Endothelial cell of umbilical vein (primary cell): ENCODE results near the gene KCNF1. TPM values are rescaled to one million over a fixed set of nuclear protein-coding genes. Genes with fewer than 3 reads are reported as not detected.

Experiments
- BruUV-seq: library from RNA; stranded (reverse); fragments of 400-500 nt; replicated peaks from 2 replicates; lab custom pipeline; 2021; lab: Mats Ljungman, UMichigan
- CTCF ChIA-PET: fragments of 300-600, 350-600 bp; sonication (Branson Sonifier 250); formaldehyde crosslinking; loops from one replicate; lab custom pipeline; 2021; ENCODE audit warnings: antibody characterized with exemption, inconsistent platforms; lab: Charles Lee
- POLR2A ChIA-PET: fragments of 300-600, 350-600 bp; sonication (Branson Sonifier 250); formaldehyde crosslinking; loops from one replicate; lab custom pipeline; 2021; ENCODE audit warnings: antibody characterized with exemption, inconsistent platforms; lab: Charles Lee
- DNase-seq: peaks from one replicate; pipeline ENCODE4 v3.0.0-alpha.2; 2011; ENCODE audit warnings: low read depth, low spot score
- FAIRE-seq: peaks from 2 replicates; lab custom pipeline; 2011; peaks lifted over from hg19 to GRCh38; lab: Jason Lieb, UNC
- H2AFZ ChIP-seq: 2 replicates; pipeline ENCODE4 v1.6.0; 2012; ENCODE audit warnings: low read depth, low read length, control low read depth, inconsistent platforms
- H3K27ac ChIP-seq: 2 replicates; pipeline ENCODE4 v1.5.1; 2011; ENCODE audit warnings: low read depth, mild to moderate bottlenecking, control low read depth, low read length, moderate library complexity; ENCODE audit not compliant: insufficient read depth
- H3K27me3 ChIP-seq, 2 experiments: 2 replicates each; pipeline versions ENCODE4 v1.6.0 to v1.6.1; 2011; ENCODE audit warnings: low read length in 2 of 2, mixed read lengths in 1 of 2; ENCODE audit not compliant: control insufficient read depth in 2 of 2, insufficient read depth in 2 of 2
- H3K36me3 ChIP-seq, 2 experiments: 2 replicates in 1 of 2; 3 replicates in 1 of 2; pipeline ENCODE4 v1.5.1; 2011; ENCODE audit warnings: low read length in 2 of 2, mild to moderate bottlenecking in 1 of 2, moderate library complexity in 1 of 2; ENCODE audit not compliant: control insufficient read depth in 2 of 2, insufficient read depth in 2 of 2; ENCODE audit errors: extremely low read depth in 1 of 2
- H3K4me1 ChIP-seq: 3 replicates; pipeline ENCODE4 v1.5.1; 2011; ENCODE audit warnings: mild to moderate bottlenecking, low read length; ENCODE audit not compliant: control insufficient read depth, insufficient read depth; ENCODE audit errors: extremely low read depth
- H3K4me2 ChIP-seq: 2 replicates; pipeline ENCODE4 v1.6.1; 2011; ENCODE audit warnings: low read length, control low read depth, mixed read lengths; ENCODE audit not compliant: insufficient read depth
- H3K4me3 ChIP-seq, 3 experiments: fragments of 200-600 bp in 1 of 3; sonication (generic), shearing (Covaris generic) in 1 of 3; replicated peaks in 1 of 3; 2 replicates each; pipeline ENCODE4 v1.5.1; 2011 to 2016; ENCODE audit warnings: control low read depth in 3 of 3, low read length in 3 of 3, mild to moderate bottlenecking in 2 of 3, inconsistent platforms in 1 of 3, low read depth in 1 of 3, moderate library complexity in 1 of 3; ENCODE audit not compliant: insufficient read depth in 1 of 3
- H3K79me2 ChIP-seq: 2 replicates; pipeline ENCODE4 v1.6.0; 2012; ENCODE audit warnings: low read length, inconsistent platforms; ENCODE audit not compliant: control insufficient read depth, insufficient read depth
- H3K9ac ChIP-seq: replicated peaks from 2 replicates; pipeline ENCODE3; 2011; ENCODE audit warnings: low read length, control low read depth; ENCODE audit not compliant: insufficient read depth; ENCODE audit errors: extremely low read depth
- H3K9me1 ChIP-seq: replicated peaks from 3 replicates; pipeline ENCODE4 v1.6.0; 2011; ENCODE audit warnings: mild to moderate bottlenecking, low read length; ENCODE audit not compliant: control insufficient read depth, insufficient read depth; ENCODE audit errors: extremely low read depth
- H3K9me3 ChIP-seq: replicated peaks from 2 replicates; pipeline ENCODE4 v1.5.1; 2012; ENCODE audit warnings: low read length, inconsistent platforms; ENCODE audit not compliant: control insufficient read depth, insufficient read depth
- H4K20me1 ChIP-seq: replicated peaks from 2 replicates; pipeline ENCODE3; 2011; ENCODE audit warnings: mild to moderate bottlenecking, low read length; ENCODE audit not compliant: control insufficient read depth, insufficient read depth; ENCODE audit errors: extremely low read depth
- CTCF ChIP-seq, 2 donors: IDR thresholded peaks; 1 replicate in 1 of 2; 2 replicates in 1 of 2; pipeline ENCODE4 v1.5.1; 2011; ENCODE audit warnings: low read length in 2 of 2, mild to moderate bottlenecking in 2 of 2, moderate library complexity in 2 of 2, control low read depth in 1 of 2, inconsistent platforms in 1 of 2, low read depth in 1 of 2; ENCODE audit not compliant: insufficient read depth in 1 of 2; ENCODE audit errors: extremely low read depth in 1 of 2
- GATA2 ChIP-seq: IDR thresholded peaks from 2 replicates; pipeline ENCODE4 v1.7.0; 2011; ENCODE audit warnings: low read depth, mild to moderate bottlenecking, moderate library complexity, mixed read lengths, low read length; ENCODE audit not compliant: insufficient read length, insufficient read depth
- JUN ChIP-seq: IDR thresholded peaks from 2 replicates; pipeline ENCODE4 v1.6.1; 2011; ENCODE audit warnings: borderline replicate concordance, low read depth; ENCODE audit not compliant: insufficient read length, insufficient read depth
- MYC ChIP-seq: IDR thresholded peaks from one replicate; pipeline ENCODE4 v1.6.1; 2011; ENCODE audit warnings: mild to moderate bottlenecking, low read depth, low read length
- POLR2A ChIP-seq: IDR thresholded peaks from 2 replicates; pipeline ENCODE4 v1.6.1; 2012; ENCODE audit warnings: low read depth, mild to moderate bottlenecking, control low read depth, low read length
- dilution Hi-C: fragments of 300-500 bp; cut with MboI; formaldehyde crosslinking; loops from one replicate; pipeline ENCODE4 v1.15.0; 2019; ENCODE audit warnings: low sequenced_read_pairs; ENCODE audit not compliant: extremely low pct_ligation_motif_present
- intact Hi-C: fragments of 100-400 bp; cut with micrococcal nuclease; formaldehyde crosslinking; loops from one replicate; pipeline ENCODE4 v1.10.0; 2022
- polyA plus RNA-seq, 4 experiments: library from polyadenylated mRNA; depleted of rRNA in 3 of 4; stranded (reverse) in 3 of 4; unstranded in 1 of 4; fragments of >200 nt; gene quantifications; 2 replicates each; pipeline versions ENCODE4 v1.2.1 to v1.2.3, GENCODE V29; 2011 to 2012; ENCODE audit warnings: missing spikeins in 1 of 4
- total RNA-seq: library from RNA; stranded (reverse); gene quantifications from 2 replicates; pipeline ENCODE4 v1.2.3, GENCODE V29; 2021

Gene KCNF1
- total and polyA plus RNA-seq, 2 donors (not counting 3 experiments of a cell fraction or from before 2014, with no cell fraction given) = 0.23 to 0.42 TPM

- Histone ChIP-seq H3K9me3 (no peaks in the 10 kb centered on the region), H3K4me1 (no peaks in the 10 kb centered on the region), H3K36me3 (no peaks in the 10 kb centered on the region), H2AFZ (peak overlapping the region; percentile 20), H3K9me1 (no peaks in the 10 kb centered on the region), H3K9ac (no peak overlapping the region), H3K79me2 (no peaks in the 10 kb centered on the region), H3K27me3 (no peaks in the 10 kb centered on the region), H3K4me3 (no peak overlapping the region), H3K27ac (no peak overlapping the region), H4K20me1 (no peaks in the 10 kb centered on the region), H3K4me2 (no peak overlapping the region)
- TF ChIP-seq JUN (no peak), GATA2 (no peak), MYC (no peak), POLR2A (no peak)
- ChIA-PET CTCF (interaction anchor here (0.6 kb wide), 1 partner anchor 80 kb away, joined by 3 read pairs; no protein-coding TSS in a partner anchor), POLR2A (no interaction called here)
- dilution Hi-C loops (no loop called here), intact Hi-C loops (no loop called here)
- FAIRE-seq (no peak), DNase-seq (no peak)
- BruUV-seq = no TSS peak
Observed at GRCh38 chr2:10947005-10947440, 35.3 kb downstream of the KCNF1 start.

GRCh38 chr2:10947446-10948187 lies 35.9 kb downstream of the KCNF1 start:
- intact Hi-C loops = no loop called here
- no peaks in the 10 kb centered on the region for H3K27me3 ChIP-seq
- CTCF ChIA-PET = no interaction called here

More at GRCh38 chr2:10947446-10948187, 35.9 kb downstream of the KCNF1 start:
- Histone ChIP-seq H3K9ac (no peak overlapping the region), H3K9me3 (no peaks in the 10 kb centered on the region), H3K4me3 (no peak overlapping the region), H4K20me1 (no peaks in the 10 kb centered on the region), H3K9me1 (no peaks in the 10 kb centered on the region), H2AFZ (no peak overlapping the region), H3K79me2 (no peaks in the 10 kb centered on the region), H3K4me2 (no peak overlapping the region), H3K27ac (no peak overlapping the region), H3K36me3 (no peaks in the 10 kb centered on the region), H3K4me1 (no peaks in the 10 kb centered on the region)
- FAIRE-seq (no peak), DNase-seq (no peak)
- dilution Hi-C loops = no loop called here
- no TSS peak for BruUV-seq
- POLR2A ChIA-PET = interaction anchor here (0.6 kb wide), 1 partner anchor 144 kb away, joined by 5 read pairs; no protein-coding TSS in a partner anchor
- TF ChIP-seq CTCF (IDR thresholded peaks at IDR 0.05; ENCODE audit: extremely low read depth in 1 of 2, insufficient read depth in 1 of 2, low read depth in 1 of 2, low read length in 2 of 2) (no peak), GATA2 (no peak), MYC (no peak)
